ENCODE results near the gene TMEM18.
"Not testable (repeated sequence)": the region's sequence is repeated elsewhere in the genome, so short reads cannot be mapped to it uniquely, and the experiment has no call there.

Gene TMEM18

DNA sequence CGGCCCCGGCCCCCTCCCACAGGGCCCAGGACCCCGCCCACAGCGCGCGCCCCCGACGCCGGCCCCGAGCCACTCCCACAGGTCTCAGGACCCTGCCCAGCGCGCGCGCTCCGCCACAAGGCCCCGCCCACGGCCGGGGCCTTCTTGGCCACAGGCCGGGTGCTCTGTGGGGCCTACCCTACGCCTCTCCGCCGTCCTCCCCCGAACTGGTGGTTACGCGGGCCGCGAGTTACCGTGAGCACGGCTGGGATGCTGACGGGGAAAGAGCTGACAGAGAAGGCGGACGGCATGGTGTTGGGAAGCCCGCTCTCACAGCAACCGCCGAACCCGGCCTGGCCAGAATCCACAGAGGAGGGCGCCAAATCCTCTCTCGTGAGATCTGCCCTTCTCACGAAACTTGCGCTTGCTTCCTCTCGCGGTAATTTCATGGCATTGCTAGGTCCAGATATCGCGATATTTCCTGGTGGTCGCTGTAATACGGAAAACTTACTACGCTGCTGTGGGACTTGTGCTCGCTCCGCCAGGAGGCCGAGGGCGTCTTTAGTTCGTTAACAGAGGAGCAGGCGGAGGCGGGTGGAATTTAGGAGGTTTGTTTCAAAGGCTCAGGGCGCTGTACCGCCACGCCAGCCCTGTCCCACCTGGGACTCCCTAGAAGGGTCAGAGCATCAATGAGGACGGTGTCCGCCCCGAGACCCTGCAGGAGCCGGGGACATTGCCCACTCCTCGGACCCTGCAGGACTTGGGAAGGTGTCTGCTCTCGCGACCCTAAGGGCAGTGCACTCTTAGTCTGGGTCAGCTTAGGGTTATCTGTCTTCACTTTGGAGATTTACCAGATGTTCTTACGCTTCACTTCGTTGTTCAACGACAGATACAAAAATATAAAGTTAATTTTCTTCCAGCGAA is at the start of gene TMEM18:
TSS of gene TMEM18 (minus strand) at position 351 of the 903 bp plus-strand sequence. CDS start at position 290, 61 bp downstream.
- FAIRE-seq, result peak; percentile 31

GRCh38 chr2:726169-726568 is 49.0 kb upstream of the TMEM18 start:
- FAIRE-seq, result no peak

GRCh38 chr2:725468-725867 is 48.3 kb upstream of the TMEM18 start:
- FAIRE-seq, result no peak

GRCh38 chr2:723761-724160 is 46.6 kb upstream of the TMEM18 start:
- no peak for FAIRE-seq

DNA sequence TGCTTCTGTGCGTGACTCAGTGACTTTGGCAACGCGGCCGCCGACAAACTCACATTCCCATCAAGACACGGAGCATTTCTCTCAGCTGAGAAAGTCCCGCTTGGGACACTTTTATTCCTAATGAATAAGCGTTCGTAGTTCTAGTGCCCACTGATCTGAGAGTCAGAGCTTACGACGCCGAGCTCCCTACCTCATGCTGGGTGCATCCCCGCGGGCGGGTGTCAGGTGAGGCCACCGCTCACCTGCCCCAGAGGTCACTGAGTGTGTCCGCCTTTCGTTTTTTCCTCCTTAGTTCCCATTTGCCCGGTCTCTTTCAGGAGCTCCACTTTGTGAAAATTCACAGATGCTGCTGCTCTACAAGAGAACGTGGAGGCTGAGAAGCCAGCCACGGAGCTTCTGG is 43.6 kb upstream of the TMEM18 start:
- FAIRE-seq, result no peak

DNA sequence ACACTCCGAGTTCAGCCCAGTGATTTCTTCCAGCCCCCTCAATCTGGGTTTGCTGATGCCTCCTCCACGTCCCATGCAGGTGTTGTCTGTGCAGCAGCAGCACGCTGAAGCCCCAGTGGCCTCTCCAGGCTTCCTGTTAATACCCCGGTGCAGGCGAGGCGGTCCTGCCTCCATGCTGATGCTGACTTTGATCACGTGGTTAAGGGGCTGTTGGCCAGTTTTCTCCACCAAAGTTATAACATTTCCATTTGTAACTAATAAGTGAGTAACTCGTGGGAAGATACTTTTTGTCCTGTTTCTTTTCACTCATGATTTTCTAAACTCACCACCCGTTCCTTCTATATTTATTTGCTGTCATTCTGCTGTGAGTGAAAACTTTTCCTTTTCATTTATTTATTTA is 42.5 kb upstream of the TMEM18 start:
- FAIRE-seq, result no peak

GRCh38 chr2:719191-719590 is 42.0 kb upstream of the TMEM18 start:
- FAIRE-seq, result no peak

DNA sequence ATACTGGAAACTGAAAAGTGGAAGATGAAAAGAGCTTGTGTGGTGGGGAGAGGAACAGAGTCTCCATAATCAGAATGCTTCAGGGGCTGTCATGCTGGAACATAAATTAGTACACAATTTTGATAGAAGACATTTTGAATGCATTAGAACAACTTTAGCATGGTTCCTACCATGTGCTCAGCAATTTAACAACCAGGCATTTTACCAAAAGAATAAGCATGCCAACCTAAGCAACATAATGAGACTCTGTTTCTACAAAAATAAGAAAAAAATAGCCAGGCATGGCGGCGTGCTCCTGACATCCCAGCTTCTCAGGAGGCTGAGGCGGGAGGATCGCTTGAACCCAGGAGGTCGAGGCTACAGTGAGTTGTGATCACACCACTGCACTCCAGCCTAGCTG is 40.5 kb upstream of the TMEM18 start:
- no peak for FAIRE-seq

GRCh38 chr2:715854-716560 is 38.8 kb upstream of the TMEM18 start:
- FAIRE-seq, result peak; percentile 31

DNA sequence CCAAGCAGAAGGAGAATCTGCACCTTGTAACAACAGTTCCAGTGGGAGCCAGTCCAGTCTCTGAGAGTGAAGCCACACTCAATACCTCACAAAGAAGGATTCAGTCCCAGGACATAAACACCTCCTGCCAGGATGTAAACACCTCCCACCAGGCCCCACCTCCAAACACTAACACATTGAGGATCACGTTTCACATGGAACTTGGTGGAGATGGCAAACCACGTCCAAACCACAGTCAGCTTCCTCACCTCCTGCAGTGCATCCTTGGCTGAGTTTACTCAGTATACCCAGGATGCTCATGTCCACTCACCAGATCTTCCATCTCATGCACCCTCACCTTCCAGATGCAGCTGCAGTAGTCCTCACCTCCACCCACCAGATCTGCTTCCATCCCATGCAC is 37.8 kb upstream of the TMEM18 start:
- FAIRE-seq, result no peak

DNA sequence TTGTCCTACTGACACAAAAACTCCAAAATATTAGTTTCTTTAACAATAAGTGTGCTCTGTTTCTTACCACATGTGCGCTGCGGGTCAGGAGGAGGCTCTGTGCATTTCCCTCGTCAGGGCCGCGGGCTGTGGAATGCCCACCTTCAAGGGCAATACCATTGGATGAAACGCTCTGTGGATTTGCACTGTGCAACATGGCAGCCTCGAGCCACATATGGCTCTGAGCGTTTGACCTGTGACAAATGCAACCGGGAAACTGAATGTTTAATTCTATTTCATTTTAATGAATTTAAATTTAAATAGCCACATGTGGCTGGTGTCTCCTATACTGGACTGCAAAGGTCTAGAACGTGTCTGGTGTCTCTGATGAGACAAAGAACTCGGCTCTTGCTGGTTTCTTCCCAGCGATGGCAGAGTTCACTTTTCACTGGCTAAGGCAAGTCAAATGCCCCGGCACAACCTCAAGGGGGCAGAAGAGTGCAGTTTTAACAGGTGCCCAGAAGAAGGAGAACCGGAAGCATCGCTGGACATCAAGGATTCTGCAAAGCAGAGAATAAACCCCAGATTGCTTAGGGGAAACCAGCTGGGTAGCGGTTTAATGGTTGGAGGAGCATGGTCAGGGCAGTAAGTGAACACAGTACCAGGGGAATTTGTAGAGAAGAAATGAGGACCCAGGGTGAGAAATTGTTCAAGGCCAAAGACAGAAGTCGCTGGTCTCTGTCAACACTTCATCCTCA is 37.0 kb upstream of the TMEM18 start:
- FAIRE-seq, result no peak

GRCh38 chr2:710867-711665 is 33.9 kb upstream of the TMEM18 start:
- no peak for FAIRE-seq

- no peak for FAIRE-seq
Measured at GRCh38 chr2:709138-709765, 32.0 kb upstream of the TMEM18 start.

GRCh38 chr2:708667-709066 is 31.5 kb upstream of the TMEM18 start:
- FAIRE-seq, result no peak

DNA sequence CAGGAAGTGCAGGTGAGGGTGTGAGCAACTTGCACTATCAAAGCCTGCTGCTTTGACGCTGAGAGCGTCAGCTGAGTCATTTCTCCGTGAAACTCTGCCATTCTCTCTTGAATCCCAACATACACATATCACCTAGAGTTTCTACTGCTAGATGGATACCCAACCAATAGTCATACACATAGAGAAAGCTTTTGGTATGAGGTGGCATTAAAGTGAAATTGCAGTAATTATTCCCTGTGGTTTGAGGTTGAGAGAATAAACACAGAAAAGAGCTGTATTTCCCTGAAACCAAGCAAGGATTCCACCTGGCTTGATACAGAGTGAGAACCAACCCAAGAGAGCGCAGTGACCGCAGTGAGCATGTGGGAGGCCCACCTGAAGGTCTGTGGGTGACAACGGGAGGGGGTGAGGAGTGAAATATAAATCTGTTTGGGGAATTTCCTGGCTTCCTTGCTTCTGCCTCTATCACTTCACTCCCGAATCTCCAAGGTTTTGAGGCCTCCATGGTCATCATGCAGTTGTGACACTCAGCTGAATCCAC is 28.8 kb upstream of the TMEM18 start:
- no peak for FAIRE-seq

- not testable (repeated sequence) for FAIRE-seq
Measured at GRCh38 chr2:702765-703164, 25.6 kb upstream of the TMEM18 start.

DNA sequence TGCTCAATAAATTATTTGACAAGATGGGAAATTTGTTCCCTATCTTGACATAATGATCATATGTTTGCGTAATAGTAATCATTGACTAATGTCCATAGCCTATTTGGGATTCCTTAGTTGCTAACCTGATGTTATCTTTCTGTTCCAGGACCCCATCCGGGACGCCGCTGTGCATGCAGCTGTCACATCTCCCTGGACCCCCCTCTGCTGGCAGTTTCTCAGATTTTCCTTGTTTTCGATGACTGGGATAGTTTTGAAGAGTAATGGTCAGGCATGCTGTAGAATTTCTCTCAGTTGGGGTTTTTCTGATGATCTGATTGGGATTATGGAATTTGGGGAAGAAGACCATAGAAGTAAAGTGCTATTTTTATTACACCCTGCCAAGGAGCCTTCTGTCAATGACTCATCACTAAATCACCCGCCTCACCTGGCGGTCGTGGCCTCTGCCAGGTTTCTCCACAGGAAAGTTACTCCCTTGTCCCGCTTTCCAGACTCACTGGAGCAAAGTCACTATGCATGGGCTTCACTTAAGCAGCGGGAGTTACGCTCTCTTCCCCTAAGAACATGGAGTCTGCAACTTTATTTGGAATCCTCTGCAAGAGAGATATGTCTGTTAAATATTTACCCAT is 19.9 kb upstream of the TMEM18 start:
- no peak for FAIRE-seq

GRCh38 chr2:696463-696862 is 19.3 kb upstream of the TMEM18 start:
- FAIRE-seq, result no peak

- FAIRE-seq, result no peak
Measured at GRCh38 chr2:694906-695510, 17.8 kb upstream of the TMEM18 start.

GRCh38 chr2:694174-694573 is 17.0 kb upstream of the TMEM18 start:
- no peak for FAIRE-seq

DNA sequence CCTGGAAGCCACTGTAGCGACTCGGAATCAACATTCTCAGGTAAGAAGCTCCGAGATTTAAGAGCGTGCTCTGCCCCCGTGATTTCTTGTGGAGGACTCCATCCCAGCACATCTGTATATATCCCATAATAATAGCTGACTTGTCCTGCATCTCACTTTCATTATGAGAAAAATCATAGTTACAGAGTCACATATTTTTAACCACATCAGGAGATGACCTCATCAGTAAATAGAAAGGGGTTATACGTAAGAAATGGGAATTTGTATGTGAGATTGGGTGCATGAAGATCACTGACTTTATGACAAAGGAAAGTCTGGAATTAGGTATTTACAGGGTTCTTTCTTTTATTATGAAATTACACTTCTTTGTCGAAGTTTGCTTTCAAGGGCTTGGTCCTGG is 16.4 kb upstream of the TMEM18 start:
- FAIRE-seq, result no peak
